ENCODE data around the gene EPHB2.

Gene EPHB2

GRCh38 chr1:22722901-22723550 lies 12.4 kb downstream of the EPHB2 start:
- no peak for DNase-seq

- no peak for DNase-seq
Observed at GRCh38 chr1:22727873-22728272, 17.2 kb downstream of the EPHB2 start.

- peak; percentile 87 for DNase-seq
Observed at GRCh38 chr1:22728751-22729399, 18.2 kb downstream of the EPHB2 start.

GRCh38 chr1:22729400-22729773 lies 18.7 kb downstream of the EPHB2 start:
- DNase-seq: no peak

- no peak for DNase-seq
Observed at GRCh38 chr1:22729912-22730311, 19.3 kb downstream of the EPHB2 start.

GRCh38 chr1:22731924-22732720 lies 21.5 kb downstream of the EPHB2 start:
- peak; percentile 49 for DNase-seq

GRCh38 chr1:22733643-22734042 lies 23.0 kb downstream of the EPHB2 start:
- DNase-seq: no peak

GRCh38 chr1:22736501-22737080 lies 26.0 kb downstream of the EPHB2 start:
- no peak for DNase-seq

GRCh38 chr1:22737374-22738068 lies 26.9 kb downstream of the EPHB2 start:
- no peak for DNase-seq

- no peak for DNase-seq
Observed at GRCh38 chr1:22738069-22738435, 27.4 kb downstream of the EPHB2 start.

- no peak for DNase-seq
Observed at GRCh38 chr1:22738522-22738921, 27.9 kb downstream of the EPHB2 start.

- DNase-seq: no peak
Observed at GRCh38 chr1:22739648-22740385, 29.2 kb downstream of the EPHB2 start.

GRCh38 chr1:22741118-22741517 lies 30.5 kb downstream of the EPHB2 start:
- DNase-seq: no peak

- peak; percentile 50 for DNase-seq
Observed at GRCh38 chr1:22745669-22746585, 35.3 kb downstream of the EPHB2 start.

GRCh38 chr1:22747021-22747734 lies 36.5 kb downstream of the EPHB2 start:
- peak; percentile 35 for DNase-seq

GRCh38 chr1:22747735-22748073 lies 37.1 kb downstream of the EPHB2 start:
- no peak for DNase-seq

GRCh38 chr1:22749503-22749902 lies 38.9 kb downstream of the EPHB2 start:
- peak; percentile 57 for DNase-seq

GRCh38 chr1:22749919-22750684 lies 39.5 kb downstream of the EPHB2 start:
- DNase-seq: peak; percentile 95

- peak; percentile 95 for DNase-seq
Observed at GRCh38 chr1:22750685-22751051, 40.0 kb downstream of the EPHB2 start.

GRCh38 chr1:22751124-22751531 lies 40.5 kb downstream of the EPHB2 start:
- peak; percentile 99 for DNase-seq

Measured in DMS53 (cell line).